ENCODE results near the gene NAV3. TPM values are rescaled to one million over a fixed set of nuclear protein-coding genes. Genes with fewer than 3 reads are reported as not detected.

The NAV3 gene
- total and polyA plus RNA-seq, 2 experiments from 2014 or later, result 4.0 to 12.0 TPM

GRCh38 chr12:77949943-77950342 is 119.2 kb downstream of the NAV3 start:
- Histone ChIP-seq H3K79me2 (replicated peaks; ENCODE audit: insufficient read depth) (no peaks in the 10 kb centered on the region), H3K4me3 (no peak overlapping the region), H3K4me1 (ENCODE audit: insufficient read depth) (no peaks in the 10 kb centered on the region; the same call in 1 of the 2 replicates), H3K4me2 (no peak overlapping the region), H3K27ac (ENCODE audit: low read depth) (no peak overlapping the region), H2AFZ (no peak overlapping the region), H3K36me3 (ENCODE audit: insufficient read depth) (no peaks in the 10 kb centered on the region), H3K9me2 (ENCODE audit: insufficient read depth) (no peaks in the 10 kb centered on the region), H4K20me1 (replicated peaks; ENCODE audit: insufficient read depth) (no peaks in the 10 kb centered on the region), H3F3A (replicated peaks; ENCODE audit: low read depth) (no peaks in the 10 kb centered on the region), H3K27me3 (ENCODE audit: insufficient read depth) (no peaks in the 10 kb centered on the region)
- no peak for DNase-seq (ENCODE audit: low spot score)
- Mint-ChIP-seq H3K4me3 (no peak overlapping the region), H3K9me3 (no peaks in the 10 kb centered on the region), H3K27ac (no peak overlapping the region), H3K27me3 (ENCODE audit: insufficient read depth, low read depth, poor library complexity) (no peaks in the 10 kb centered on the region), H3K4me1 (peaks cover 5% of the 10 kb centered on the region; the same call in 2 of the 3 replicates), H3K36me3 (ENCODE audit: low read depth) (no peaks in the 10 kb centered on the region)
- TF ChIP-seq CREB1 (CRISPR knock-in tag; IDR thresholded peaks at IDR 0.05; ENCODE audit: low read depth) (no peak), NANOG (IDR thresholded peaks at IDR 0.05; ENCODE audit: borderline replicate concordance) (no peak), EZH2phosphoT487 (IDR thresholded peaks at IDR 0.05; ENCODE audit: unreplicated experiment) (no peak)
- TF ChIP-seq, protein P1, sequence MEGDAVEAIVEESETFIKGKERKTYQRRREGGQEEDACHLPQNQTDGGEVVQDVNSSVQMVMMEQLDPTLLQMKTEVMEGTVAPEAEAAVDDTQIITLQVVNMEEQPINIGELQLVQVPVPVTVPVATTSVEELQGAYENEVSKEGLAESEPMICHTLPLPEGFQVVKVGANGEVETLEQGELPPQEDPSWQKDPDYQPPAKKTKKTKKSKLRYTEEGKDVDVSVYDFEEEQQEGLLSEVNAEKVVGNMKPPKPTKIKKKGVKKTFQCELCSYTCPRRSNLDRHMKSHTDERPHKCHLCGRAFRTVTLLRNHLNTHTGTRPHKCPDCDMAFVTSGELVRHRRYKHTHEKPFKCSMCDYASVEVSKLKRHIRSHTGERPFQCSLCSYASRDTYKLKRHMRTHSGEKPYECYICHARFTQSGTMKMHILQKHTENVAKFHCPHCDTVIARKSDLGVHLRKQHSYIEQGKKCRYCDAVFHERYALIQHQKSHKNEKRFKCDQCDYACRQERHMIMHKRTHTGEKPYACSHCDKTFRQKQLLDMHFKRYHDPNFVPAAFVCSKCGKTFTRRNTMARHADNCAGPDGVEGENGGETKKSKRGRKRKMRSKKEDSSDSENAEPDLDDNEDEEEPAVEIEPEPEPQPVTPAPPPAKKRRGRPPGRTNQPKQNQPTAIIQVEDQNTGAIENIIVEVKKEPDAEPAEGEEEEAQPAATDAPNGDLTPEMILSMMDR (conservative IDR thresholded peaks at IDR 0.05; ENCODE audit: low read depth in 2 of 2), result no peak
- no peak for ATAC-seq

DNA sequence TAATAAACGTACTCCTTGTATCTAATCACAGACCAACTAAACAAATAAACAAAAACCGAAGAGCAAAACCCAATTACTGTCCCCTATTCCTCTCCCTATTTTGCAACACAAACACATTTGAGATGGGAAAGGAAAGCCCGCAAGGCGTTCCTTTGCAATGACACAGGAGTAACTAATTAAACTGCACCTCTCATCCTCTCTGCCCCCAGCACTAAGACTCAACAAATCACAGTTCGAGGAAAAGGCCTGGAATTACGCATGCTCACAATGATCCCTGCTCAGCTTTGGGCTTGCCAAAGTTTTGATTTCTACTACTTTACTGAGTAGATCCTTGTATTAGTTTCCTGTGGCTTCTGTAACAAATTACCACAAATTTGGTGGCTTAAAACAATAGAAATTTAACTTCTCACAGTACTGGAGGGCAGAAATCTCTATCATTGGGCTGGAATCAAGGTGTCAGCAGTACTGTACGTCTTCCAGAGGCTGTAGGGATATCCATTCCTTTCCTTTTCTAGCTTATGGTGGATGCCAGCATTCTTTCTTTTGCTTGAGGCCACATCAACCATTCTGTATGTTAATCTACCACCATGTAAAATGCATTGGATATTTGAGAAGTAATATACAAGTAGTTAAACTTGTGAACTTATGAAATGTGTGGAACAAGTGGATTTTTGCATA is 123.0 kb downstream of the NAV3 start:
- peak; percentile 40; the same call in 1 of the 3 replicates for ATAC-seq
- H3K4me2 ChIP-seq, result no peak overlapping the region
- no peaks in the 10 kb centered on the region for H3K27me3 ChIP-seq (ENCODE audit: insufficient read depth)
- no peaks in the 10 kb centered on the region for H3K36me3 ChIP-seq (ENCODE audit: insufficient read depth)
- peak; percentile 19 for DNase-seq (ENCODE audit: low spot score)
- no peak overlapping the region for H2AFZ ChIP-seq
- H3K27ac Mint-ChIP-seq, result no peak overlapping the region
- H3K4me1 Mint-ChIP-seq, result peaks cover 5% of the 10 kb centered on the region; the same call in 2 of the 3 replicates
- H3K36me3 Mint-ChIP-seq (ENCODE audit: low read depth), result no peaks in the 10 kb centered on the region
- no peaks in the 10 kb centered on the region for H3K79me2 ChIP-seq (replicated peaks; ENCODE audit: insufficient read depth)
- no peak overlapping the region for H3K27ac ChIP-seq (ENCODE audit: low read depth)
- H3K9me2 ChIP-seq (ENCODE audit: insufficient read depth), result no peaks in the 10 kb centered on the region
- no peaks in the 10 kb centered on the region for H3K27me3 Mint-ChIP-seq (ENCODE audit: insufficient read depth, low read depth, poor library complexity)
- H3K4me3 Mint-ChIP-seq, result no peak overlapping the region
- H3F3A ChIP-seq (replicated peaks; ENCODE audit: low read depth), result no peaks in the 10 kb centered on the region
- H3K4me1 ChIP-seq (ENCODE audit: insufficient read depth), result no peaks in the 10 kb centered on the region; the same call in 1 of the 2 replicates
- no peaks in the 10 kb centered on the region for H3K9me3 Mint-ChIP-seq
- no peaks in the 10 kb centered on the region for H4K20me1 ChIP-seq (replicated peaks; ENCODE audit: insufficient read depth)
- H3K4me3 ChIP-seq, result no peak overlapping the region
- TF ChIP-seq CREB1 (CRISPR knock-in tag; IDR thresholded peaks at IDR 0.05; ENCODE audit: low read depth), result no peak
- no peak for TF ChIP-seq ETS1 (IDR thresholded peaks at IDR 0.05)
- TF ChIP-seq, protein P2, sequence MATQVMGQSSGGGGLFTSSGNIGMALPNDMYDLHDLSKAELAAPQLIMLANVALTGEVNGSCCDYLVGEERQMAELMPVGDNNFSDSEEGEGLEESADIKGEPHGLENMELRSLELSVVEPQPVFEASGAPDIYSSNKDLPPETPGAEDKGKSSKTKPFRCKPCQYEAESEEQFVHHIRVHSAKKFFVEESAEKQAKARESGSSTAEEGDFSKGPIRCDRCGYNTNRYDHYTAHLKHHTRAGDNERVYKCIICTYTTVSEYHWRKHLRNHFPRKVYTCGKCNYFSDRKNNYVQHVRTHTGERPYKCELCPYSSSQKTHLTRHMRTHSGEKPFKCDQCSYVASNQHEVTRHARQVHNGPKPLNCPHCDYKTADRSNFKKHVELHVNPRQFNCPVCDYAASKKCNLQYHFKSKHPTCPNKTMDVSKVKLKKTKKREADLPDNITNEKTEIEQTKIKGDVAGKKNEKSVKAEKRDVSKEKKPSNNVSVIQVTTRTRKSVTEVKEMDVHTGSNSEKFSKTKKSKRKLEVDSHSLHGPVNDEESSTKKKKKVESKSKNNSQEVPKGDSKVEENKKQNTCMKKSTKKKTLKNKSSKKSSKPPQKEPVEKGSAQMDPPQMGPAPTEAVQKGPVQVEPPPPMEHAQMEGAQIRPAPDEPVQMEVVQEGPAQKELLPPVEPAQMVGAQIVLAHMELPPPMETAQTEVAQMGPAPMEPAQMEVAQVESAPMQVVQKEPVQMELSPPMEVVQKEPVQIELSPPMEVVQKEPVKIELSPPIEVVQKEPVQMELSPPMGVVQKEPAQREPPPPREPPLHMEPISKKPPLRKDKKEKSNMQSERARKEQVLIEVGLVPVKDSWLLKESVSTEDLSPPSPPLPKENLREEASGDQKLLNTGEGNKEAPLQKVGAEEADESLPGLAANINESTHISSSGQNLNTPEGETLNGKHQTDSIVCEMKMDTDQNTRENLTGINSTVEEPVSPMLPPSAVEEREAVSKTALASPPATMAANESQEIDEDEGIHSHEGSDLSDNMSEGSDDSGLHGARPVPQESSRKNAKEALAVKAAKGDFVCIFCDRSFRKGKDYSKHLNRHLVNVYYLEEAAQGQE (IDR thresholded peaks at IDR 0.05; ENCODE audit: unreplicated experiment), result no peak
- no peak for TF ChIP-seq JUNB (IDR thresholded peaks at IDR 0.05; ENCODE audit: unreplicated experiment)
- TF ChIP-seq EZH2 (IDR thresholded peaks at IDR 0.05; ENCODE audit: low read depth, unreplicated experiment), result no peak
- TF ChIP-seq, protein P1 (conservative IDR thresholded peaks at IDR 0.05; ENCODE audit: low read depth in 2 of 2), result no peak
- TF ChIP-seq EZH2phosphoT487 (IDR thresholded peaks at IDR 0.05; ENCODE audit: unreplicated experiment), result no peak
